GM23338 (cell line): ENCODE measurements around the gene ZNF317. TPM values are rescaled to one million over a fixed set of nuclear protein-coding genes. Genes with fewer than 3 reads are reported as not detected.

Experiments used
- CREB1 ChIP-seq: fragments of 250-450 bp; sonication (Bioruptor Pico); IDR thresholded peaks from 2 replicates; pipeline ENCODE4 v1.5.0; 2020; ENCODE audit warnings: low read depth, mild to moderate bottlenecking, moderate library complexity
- EZH2phosphoT487 ChIP-seq: fragments of 200-600 bp; sonication (generic); IDR thresholded peaks from one replicate; pipeline ENCODE4 v1.8.1; 2018; ENCODE audit warnings: antibody characterized with exemption; ENCODE audit not compliant: unreplicated experiment
- JUNB ChIP-seq: IDR thresholded peaks from one replicate; pipeline ENCODE4 v1.6.1; 2016; ENCODE audit warnings: antibody characterized with exemption; ENCODE audit not compliant: unreplicated experiment
- POLR2AphosphoS5 ChIP-seq: IDR thresholded peaks from 2 replicates; pipeline ENCODE4 v1.6.1; 2016; ENCODE audit warnings: antibody characterized with exemption, low read depth
- STAT1 ChIP-seq: IDR thresholded peaks from one replicate; pipeline ENCODE4 v1.6.1; 2016; ENCODE audit warnings: antibody characterized with exemption; ENCODE audit not compliant: unreplicated experiment
- ZNF114 ChIP-seq: fragments of 250-450 bp; sonication (Bioruptor Pico); IDR thresholded peaks from 2 replicates; pipeline ENCODE4 v1.5.0; 2020; ENCODE audit warnings: mild to moderate bottlenecking, moderate library complexity
- ZNF331 ChIP-seq: fragments of 250-450 bp; sonication (Bioruptor Pico); IDR thresholded peaks from 2 replicates; pipeline ENCODE4 v1.5.0; 2020; ENCODE audit warnings: low read depth, mild to moderate bottlenecking, moderate library complexity
- polyA plus RNA-seq: library from polyadenylated mRNA; unstranded; fragments of >200 nt; fragmentation: Nextera tagmentation; extraction: Ambion mirVana; gene quantifications from 2 replicates; pipeline ENCODE4 v1.2.1, GENCODE V29; 2016
- total RNA-seq: library from RNA; depleted of rRNA; stranded (reverse); fragments of >200 nt; shearing (Covaris generic); gene quantifications from 2 replicates; pipeline ENCODE4 v1.2.3, GENCODE V29; 2014
- TF ChIP-seq, protein P1 (sequence below): fragments of 250-450 bp; sonication (Bioruptor Pico); IDR thresholded peaks from 2 replicates; pipeline ENCODE4 v1.5.0; 2020; ENCODE audit warnings: mild to moderate bottlenecking, moderate library complexity
- TF ChIP-seq, protein P2 (sequence below): IDR thresholded peaks from 2 replicates; pipeline ENCODE4 v1.6.1; 2016; ENCODE audit warnings: antibody characterized with exemption
- TF ChIP-seq, protein P3 (sequence below), 2 experiments: fragments of 200-600 bp in 1 of 2; sonication (generic) in 1 of 2; conservative IDR thresholded peaks; 2 replicates each; pipeline versions ENCODE4 v1.5.1 to v1.6.1; 2016 to 2017; ENCODE audit warnings: antibody characterized with exemption in 2 of 2, low read depth in 2 of 2, mild to moderate bottlenecking in 2 of 2, moderate library complexity in 1 of 2

Gene ZNF317
- total and polyA plus RNA-seq, 2 experiments from 2014 or later, result 25.2 to 32.4 TPM

DNA sequence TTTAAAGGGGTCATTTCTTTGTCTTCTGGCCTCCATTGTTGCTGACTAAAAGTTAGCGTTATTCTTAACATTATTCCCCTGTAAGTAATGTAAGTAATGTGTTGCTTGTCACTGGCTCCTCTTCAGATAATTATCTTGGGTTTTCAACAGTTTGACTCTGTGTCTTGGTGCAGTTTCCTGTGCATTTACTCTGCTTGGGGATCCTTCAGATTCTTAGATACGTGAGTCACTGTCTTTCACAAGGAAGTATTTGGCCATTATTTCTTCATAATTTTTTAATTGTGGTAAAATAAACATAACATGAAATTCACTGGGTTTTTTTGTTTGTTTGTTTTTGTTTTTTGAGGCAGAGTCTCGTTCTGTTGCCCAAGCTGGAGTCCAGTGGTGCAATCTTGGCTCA lies 25.1 kb downstream of the ZNF317 start (continued):
- TF ChIP-seq, protein P1, sequence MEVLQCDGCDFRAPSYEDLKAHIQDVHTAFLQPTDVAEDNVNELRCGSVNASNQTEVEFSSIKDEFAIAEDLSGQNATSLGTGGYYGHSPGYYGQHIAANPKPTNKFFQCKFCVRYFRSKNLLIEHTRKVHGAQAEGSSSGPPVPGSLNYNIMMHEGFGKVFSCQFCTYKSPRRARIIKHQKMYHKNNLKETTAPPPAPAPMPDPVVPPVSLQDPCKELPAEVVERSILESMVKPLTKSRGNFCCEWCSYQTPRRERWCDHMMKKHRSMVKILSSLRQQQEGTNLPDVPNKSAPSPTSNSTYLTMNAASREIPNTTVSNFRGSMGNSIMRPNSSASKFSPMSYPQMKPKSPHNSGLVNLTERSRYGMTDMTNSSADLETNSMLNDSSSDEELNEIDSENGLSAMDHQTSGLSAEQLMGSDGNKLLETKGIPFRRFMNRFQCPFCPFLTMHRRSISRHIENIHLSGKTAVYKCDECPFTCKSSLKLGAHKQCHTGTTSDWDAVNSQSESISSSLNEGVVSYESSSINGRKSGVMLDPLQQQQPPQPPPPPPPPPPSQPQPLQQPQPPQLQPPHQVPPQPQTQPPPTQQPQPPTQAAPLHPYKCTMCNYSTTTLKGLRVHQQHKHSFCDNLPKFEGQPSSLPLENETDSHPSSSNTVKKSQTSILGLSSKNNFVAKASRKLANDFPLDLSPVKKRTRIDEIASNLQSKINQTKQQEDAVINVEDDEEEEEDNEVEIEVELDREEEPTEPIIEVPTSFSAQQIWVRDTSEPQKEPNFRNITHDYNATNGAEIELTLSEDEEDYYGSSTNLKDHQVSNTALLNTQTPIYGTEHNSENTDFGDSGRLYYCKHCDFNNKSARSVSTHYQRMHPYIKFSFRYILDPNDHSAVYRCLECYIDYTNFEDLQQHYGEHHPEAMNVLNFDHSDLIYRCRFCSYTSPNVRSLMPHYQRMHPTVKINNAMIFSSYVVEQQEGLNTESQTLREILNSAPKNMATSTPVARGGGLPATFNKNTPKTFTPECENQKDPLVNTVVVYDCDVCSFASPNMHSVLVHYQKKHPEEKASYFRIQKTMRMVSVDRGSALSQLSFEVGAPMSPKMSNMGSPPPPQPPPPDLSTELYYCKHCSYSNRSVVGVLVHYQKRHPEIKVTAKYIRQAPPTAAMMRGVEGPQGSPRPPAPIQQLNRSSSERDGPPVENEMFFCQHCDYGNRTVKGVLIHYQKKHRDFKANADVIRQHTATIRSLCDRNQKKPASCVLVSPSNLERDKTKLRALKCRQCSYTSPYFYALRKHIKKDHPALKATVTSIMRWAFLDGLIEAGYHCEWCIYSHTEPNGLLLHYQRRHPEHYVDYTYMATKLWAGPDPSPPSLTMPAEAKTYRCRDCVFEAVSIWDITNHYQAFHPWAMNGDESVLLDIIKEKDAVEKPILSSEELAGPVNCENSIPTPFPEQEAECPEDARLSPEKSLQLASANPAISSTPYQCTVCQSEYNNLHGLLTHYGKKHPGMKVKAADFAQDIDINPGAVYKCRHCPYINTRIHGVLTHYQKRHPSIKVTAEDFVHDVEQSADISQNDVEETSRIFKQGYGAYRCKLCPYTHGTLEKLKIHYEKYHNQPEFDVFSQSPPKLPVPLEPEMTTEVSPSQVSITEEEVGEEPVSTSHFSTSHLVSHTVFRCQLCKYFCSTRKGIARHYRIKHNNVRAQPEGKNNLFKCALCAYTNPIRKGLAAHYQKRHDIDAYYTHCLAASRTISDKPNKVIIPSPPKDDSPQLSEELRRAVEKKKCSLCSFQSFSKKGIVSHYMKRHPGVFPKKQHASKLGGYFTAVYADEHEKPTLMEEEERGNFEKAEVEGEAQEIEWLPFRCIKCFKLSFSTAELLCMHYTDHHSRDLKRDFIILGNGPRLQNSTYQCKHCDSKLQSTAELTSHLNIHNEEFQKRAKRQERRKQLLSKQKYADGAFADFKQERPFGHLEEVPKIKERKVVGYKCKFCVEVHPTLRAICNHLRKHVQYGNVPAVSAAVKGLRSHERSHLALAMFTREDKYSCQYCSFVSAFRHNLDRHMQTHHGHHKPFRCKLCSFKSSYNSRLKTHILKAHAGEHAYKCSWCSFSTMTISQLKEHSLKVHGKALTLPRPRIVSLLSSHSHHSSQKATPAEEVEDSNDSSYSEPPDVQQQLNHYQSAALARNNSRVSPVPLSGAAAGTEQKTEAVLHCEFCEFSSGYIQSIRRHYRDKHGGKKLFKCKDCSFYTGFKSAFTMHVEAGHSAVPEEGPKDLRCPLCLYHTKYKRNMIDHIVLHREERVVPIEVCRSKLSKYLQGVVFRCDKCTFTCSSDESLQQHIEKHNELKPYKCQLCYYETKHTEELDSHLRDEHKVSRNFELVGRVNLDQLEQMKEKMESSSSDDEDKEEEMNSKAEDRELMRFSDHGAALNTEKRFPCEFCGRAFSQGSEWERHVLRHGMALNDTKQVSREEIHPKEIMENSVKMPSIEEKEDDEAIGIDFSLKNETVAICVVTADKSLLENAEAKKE (CRISPR knock-in tag), result no peak
- TF ChIP-seq POLR2AphosphoS5 (no peak), ZNF331 (CRISPR knock-in tag) (no peak), ZNF114 (no peak), JUNB (no peak), STAT1 (no peak), EZH2phosphoT487 (no peak), CREB1 (no peak)
- TF ChIP-seq, protein P2, sequence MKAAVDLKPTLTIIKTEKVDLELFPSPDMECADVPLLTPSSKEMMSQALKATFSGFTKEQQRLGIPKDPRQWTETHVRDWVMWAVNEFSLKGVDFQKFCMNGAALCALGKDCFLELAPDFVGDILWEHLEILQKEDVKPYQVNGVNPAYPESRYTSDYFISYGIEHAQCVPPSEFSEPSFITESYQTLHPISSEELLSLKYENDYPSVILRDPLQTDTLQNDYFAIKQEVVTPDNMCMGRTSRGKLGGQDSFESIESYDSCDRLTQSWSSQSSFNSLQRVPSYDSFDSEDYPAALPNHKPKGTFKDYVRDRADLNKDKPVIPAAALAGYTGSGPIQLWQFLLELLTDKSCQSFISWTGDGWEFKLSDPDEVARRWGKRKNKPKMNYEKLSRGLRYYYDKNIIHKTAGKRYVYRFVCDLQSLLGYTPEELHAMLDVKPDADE, result no peak
- TF ChIP-seq, protein P3, sequence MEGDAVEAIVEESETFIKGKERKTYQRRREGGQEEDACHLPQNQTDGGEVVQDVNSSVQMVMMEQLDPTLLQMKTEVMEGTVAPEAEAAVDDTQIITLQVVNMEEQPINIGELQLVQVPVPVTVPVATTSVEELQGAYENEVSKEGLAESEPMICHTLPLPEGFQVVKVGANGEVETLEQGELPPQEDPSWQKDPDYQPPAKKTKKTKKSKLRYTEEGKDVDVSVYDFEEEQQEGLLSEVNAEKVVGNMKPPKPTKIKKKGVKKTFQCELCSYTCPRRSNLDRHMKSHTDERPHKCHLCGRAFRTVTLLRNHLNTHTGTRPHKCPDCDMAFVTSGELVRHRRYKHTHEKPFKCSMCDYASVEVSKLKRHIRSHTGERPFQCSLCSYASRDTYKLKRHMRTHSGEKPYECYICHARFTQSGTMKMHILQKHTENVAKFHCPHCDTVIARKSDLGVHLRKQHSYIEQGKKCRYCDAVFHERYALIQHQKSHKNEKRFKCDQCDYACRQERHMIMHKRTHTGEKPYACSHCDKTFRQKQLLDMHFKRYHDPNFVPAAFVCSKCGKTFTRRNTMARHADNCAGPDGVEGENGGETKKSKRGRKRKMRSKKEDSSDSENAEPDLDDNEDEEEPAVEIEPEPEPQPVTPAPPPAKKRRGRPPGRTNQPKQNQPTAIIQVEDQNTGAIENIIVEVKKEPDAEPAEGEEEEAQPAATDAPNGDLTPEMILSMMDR (conservative IDR thresholded peaks at IDR 0.05; ENCODE audit: low read depth in 2 of 2), result no peak
